Measurements from ENCODE around the gene RBM4. TPM values are rescaled to one million over a fixed set of nuclear protein-coding genes. Genes with fewer than 3 reads are reported as not detected.
A peak's percentile ranks its signal among the peaks of the same experiment; 100 is the strongest.

RBM4 gene
- polyA plus RNA-seq, 2 of the 4 experiments (the other 2 are of a cell fraction) = 171 to 264 TPM

DNA sequence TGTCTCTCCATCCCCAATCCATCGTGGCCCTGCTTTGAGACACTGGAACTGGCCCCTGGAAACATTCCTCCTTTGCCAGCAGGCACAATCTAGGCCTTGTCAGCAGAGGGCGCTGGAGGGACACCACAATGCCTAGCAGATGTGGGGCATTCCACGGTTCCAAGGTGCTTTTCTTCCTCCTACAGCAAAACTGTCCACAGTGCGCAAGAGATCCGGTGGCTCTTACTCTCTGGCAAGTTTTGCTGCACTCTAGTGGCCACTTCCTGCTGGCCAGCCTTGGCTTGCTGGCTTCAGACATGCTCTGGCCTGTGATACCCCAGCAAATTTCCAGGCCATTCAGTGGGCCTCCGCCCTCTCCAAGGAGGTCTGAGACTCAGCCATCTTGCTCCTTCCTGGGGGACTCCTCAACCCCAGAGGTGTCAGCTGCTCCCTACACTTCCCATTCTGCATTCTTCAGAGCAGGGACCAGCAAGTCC is 56.3 kb downstream of the RBM4 start (continued):
- TF ChIP-seq MAZ (IDR thresholded peaks at IDR 0.05; ENCODE audit: borderline replicate concordance, low read depth, low read length) (no peak), HEYL (CRISPR knock-in tag; IDR thresholded peaks at IDR 0.05) (no peak), HOXB5 (CRISPR knock-in tag; IDR thresholded peaks at IDR 0.05) (no peak), FOXS1 (CRISPR knock-in tag; IDR thresholded peaks at IDR 0.05) (no peak), SMC3 (IDR thresholded peaks at IDR 0.05) (peak; percentile 98), FOSL2 (IDR thresholded peaks at IDR 0.05) (no peak), FOSL2 (CRISPR knock-in tag; IDR thresholded peaks at IDR 0.05) (no peak), ESRRA (IDR thresholded peaks at IDR 0.05; ENCODE audit: borderline replicate concordance, low read length) (peak; percentile 58; the same call in 1 of the 2 replicates), HOXB13 (CRISPR knock-in tag; IDR thresholded peaks at IDR 0.05; ENCODE audit: low read depth) (no peak), POLR2A (IDR thresholded peaks at IDR 0.05; ENCODE audit: low read length) (no peak), JUNB (IDR thresholded peaks at IDR 0.05) (no peak), TFCP2L1 (CRISPR knock-in tag; IDR thresholded peaks at IDR 0.05) (no peak), NR3C1 (IDR thresholded peaks at IDR 0.05) (no peak), CEBPB (IDR thresholded peaks at IDR 0.05) (peak in 1 of 2 experiments; percentile 25; a peak in 1 of 4 replicates), HOXA7 (CRISPR knock-in tag; IDR thresholded peaks at IDR 0.05) (no peak), CBX8 (IDR thresholded peaks at IDR 0.05) (no peak), KDM5A (IDR thresholded peaks at IDR 0.05) (no peak), RFX5 (IDR thresholded peaks at IDR 0.05) (no peak), PHF8 (IDR thresholded peaks at IDR 0.05; ENCODE audit: borderline replicate concordance, low read depth) (no peak), FOSB (CRISPR knock-in tag; IDR thresholded peaks at IDR 0.05) (no peak), EHMT2 (IDR thresholded peaks at IDR 0.05; ENCODE audit: low read depth) (no peak), EP300 (IDR thresholded peaks at IDR 0.05) (no peak), RCOR1 (IDR thresholded peaks at IDR 0.05; ENCODE audit: low read depth, low read length) (no peak), EHF (CRISPR knock-in tag; IDR thresholded peaks at IDR 0.05) (no peak), SREBF2 (IDR thresholded peaks at IDR 0.05) (no peak), ZSCAN20 (CRISPR knock-in tag; IDR thresholded peaks at IDR 0.05) (no peak)
- TF ChIP-seq, protein P1, sequence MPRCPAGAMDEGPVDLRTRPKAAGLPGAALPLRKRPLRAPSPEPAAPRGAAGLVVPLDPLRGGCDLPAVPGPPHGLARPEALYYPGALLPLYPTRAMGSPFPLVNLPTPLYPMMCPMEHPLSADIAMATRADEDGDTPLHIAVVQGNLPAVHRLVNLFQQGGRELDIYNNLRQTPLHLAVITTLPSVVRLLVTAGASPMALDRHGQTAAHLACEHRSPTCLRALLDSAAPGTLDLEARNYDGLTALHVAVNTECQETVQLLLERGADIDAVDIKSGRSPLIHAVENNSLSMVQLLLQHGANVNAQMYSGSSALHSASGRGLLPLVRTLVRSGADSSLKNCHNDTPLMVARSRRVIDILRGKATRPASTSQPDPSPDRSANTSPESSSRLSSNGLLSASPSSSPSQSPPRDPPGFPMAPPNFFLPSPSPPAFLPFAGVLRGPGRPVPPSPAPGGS (IDR thresholded peaks at IDR 0.05) = no peak
- TF ChIP-seq, protein P2, sequence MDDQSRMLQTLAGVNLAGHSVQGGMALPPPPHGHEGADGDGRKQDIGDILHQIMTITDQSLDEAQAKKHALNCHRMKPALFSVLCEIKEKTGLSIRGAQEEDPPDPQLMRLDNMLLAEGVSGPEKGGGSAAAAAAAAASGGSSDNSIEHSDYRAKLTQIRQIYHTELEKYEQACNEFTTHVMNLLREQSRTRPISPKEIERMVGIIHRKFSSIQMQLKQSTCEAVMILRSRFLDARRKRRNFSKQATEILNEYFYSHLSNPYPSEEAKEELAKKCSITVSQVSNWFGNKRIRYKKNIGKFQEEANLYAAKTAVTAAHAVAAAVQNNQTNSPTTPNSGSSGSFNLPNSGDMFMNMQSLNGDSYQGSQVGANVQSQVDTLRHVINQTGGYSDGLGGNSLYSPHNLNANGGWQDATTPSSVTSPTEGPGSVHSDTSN (IDR thresholded peaks at IDR 0.05) = no peak
- TF ChIP-seq, protein P3, sequence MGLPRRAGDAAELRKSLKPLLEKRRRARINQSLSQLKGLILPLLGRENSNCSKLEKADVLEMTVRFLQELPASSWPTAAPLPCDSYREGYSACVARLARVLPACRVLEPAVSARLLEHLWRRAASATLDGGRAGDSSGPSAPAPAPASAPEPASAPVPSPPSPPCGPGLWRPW (IDR thresholded peaks at IDR 0.05) = no peak
- TF ChIP-seq, protein P4, sequence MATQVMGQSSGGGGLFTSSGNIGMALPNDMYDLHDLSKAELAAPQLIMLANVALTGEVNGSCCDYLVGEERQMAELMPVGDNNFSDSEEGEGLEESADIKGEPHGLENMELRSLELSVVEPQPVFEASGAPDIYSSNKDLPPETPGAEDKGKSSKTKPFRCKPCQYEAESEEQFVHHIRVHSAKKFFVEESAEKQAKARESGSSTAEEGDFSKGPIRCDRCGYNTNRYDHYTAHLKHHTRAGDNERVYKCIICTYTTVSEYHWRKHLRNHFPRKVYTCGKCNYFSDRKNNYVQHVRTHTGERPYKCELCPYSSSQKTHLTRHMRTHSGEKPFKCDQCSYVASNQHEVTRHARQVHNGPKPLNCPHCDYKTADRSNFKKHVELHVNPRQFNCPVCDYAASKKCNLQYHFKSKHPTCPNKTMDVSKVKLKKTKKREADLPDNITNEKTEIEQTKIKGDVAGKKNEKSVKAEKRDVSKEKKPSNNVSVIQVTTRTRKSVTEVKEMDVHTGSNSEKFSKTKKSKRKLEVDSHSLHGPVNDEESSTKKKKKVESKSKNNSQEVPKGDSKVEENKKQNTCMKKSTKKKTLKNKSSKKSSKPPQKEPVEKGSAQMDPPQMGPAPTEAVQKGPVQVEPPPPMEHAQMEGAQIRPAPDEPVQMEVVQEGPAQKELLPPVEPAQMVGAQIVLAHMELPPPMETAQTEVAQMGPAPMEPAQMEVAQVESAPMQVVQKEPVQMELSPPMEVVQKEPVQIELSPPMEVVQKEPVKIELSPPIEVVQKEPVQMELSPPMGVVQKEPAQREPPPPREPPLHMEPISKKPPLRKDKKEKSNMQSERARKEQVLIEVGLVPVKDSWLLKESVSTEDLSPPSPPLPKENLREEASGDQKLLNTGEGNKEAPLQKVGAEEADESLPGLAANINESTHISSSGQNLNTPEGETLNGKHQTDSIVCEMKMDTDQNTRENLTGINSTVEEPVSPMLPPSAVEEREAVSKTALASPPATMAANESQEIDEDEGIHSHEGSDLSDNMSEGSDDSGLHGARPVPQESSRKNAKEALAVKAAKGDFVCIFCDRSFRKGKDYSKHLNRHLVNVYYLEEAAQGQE (IDR thresholded peaks at IDR 0.05) = no peak
- TF ChIP-seq, protein P5, sequence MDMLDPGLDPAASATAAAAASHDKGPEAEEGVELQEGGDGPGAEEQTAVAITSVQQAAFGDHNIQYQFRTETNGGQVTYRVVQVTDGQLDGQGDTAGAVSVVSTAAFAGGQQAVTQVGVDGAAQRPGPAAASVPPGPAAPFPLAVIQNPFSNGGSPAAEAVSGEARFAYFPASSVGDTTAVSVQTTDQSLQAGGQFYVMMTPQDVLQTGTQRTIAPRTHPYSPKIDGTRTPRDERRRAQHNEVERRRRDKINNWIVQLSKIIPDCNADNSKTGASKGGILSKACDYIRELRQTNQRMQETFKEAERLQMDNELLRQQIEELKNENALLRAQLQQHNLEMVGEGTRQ (IDR thresholded peaks at IDR 0.05) = no peak
- TF ChIP-seq, protein P6, sequence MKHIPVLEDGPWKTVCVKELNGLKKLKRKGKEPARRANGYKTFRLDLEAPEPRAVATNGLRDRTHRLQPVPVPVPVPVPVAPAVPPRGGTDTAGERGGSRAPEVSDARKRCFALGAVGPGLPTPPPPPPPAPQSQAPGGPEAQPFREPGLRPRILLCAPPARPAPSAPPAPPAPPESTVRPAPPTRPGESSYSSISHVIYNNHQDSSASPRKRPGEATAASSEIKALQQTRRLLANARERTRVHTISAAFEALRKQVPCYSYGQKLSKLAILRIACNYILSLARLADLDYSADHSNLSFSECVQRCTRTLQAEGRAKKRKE (CRISPR knock-in tag; IDR thresholded peaks at IDR 0.05; ENCODE audit: low read depth) = no peak
- TF ChIP-seq, protein P7, sequence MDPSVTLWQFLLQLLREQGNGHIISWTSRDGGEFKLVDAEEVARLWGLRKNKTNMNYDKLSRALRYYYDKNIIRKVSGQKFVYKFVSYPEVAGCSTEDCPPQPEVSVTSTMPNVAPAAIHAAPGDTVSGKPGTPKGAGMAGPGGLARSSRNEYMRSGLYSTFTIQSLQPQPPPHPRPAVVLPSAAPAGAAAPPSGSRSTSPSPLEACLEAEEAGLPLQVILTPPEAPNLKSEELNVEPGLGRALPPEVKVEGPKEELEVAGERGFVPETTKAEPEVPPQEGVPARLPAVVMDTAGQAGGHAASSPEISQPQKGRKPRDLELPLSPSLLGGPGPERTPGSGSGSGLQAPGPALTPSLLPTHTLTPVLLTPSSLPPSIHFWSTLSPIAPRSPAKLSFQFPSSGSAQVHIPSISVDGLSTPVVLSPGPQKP (IDR thresholded peaks at IDR 0.05; ENCODE audit: low read depth, low read length) = no peak
- TF ChIP-seq, protein P8, sequence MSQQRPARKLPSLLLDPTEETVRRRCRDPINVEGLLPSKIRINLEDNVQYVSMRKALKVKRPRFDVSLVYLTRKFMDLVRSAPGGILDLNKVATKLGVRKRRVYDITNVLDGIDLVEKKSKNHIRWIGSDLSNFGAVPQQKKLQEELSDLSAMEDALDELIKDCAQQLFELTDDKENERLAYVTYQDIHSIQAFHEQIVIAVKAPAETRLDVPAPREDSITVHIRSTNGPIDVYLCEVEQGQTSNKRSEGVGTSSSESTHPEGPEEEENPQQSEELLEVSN (IDR thresholded peaks at IDR 0.05; ENCODE audit: borderline replicate concordance, low read depth) = no peak
